ENCODE results near the gene LGMN.
"Not testable (repeated sequence)": the region's sequence is repeated elsewhere in the genome, so short reads cannot be mapped to it uniquely, and the experiment has no call there.

LGMN gene

DNA sequence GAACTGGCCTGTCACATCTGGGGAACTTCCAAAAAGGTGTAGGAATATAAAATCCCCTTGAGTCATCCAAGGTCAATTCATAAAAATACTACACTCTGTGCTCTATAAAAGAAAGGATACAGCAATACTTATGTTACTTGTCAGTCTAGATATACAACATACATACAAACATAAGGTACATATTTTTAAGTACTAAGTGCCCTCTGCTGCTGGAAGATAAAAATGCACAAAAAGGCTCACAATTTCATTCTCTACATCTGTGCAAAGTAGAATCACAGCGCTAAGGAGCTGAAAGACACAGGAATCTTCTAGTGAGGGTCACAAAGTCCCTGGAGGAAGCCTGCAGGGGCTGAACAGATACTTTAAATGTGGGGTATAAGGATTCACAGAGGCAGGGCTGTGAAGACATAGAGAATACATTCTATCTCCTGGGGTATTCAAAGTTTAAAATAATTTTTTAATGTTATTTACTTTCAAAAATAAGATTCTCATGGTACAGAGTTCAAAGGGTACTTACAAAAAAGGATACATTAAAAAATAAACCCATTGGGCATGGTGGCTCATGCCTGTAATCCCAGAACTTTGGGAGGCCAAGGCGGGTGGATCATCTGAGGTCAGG, 35.5 kb upstream of the LGMN start:
- H3K36me3 ChIP-seq (ENCODE audit: low read length) = no peaks in the 10 kb centered on the region
- H3K9me3 ChIP-seq (ENCODE audit: insufficient read depth, low read length) = 0 out of 2 replicates have a peak, but pooled peaks cover 3% of the 10 kb centered on the region
- H3K4me3 ChIP-seq (ENCODE audit: insufficient read depth, low read length, poor library complexity, severe bottlenecking) = no peak overlapping the region
- H3K27me3 ChIP-seq (ENCODE audit: low read length) = no peaks in the 10 kb centered on the region
- no peak overlapping the region for H3K4me2 ChIP-seq (ENCODE audit: low read depth, low read length, poor library complexity, severe bottlenecking)
- TF ChIP-seq CTCF (IDR thresholded peaks at IDR 0.05; ENCODE audit: insufficient read depth, low read length, poor library complexity, severe bottlenecking) (peak; percentile 25), EZH2phosphoT487 (conservative IDR thresholded peaks at IDR 0.05; ENCODE audit: low read length) (no peak)
- H3K9me2 ChIP-seq (replicated peaks; ENCODE audit: insufficient read depth, low read length) = no peaks in the 10 kb centered on the region
- H3K9ac ChIP-seq (ENCODE audit: low read length) = no peak overlapping the region
- no peak overlapping the region for H2AFZ ChIP-seq (ENCODE audit: low read depth, low read length, severe bottlenecking)
- no peaks in the 10 kb centered on the region for H3F3A ChIP-seq (ENCODE audit: insufficient read depth)
- no peak overlapping the region for H3K27ac ChIP-seq (ENCODE audit: low read depth, low read length)
- H3K79me2 ChIP-seq (ENCODE audit: insufficient read depth, low read length) = no peaks in the 10 kb centered on the region
- H4K20me1 ChIP-seq (ENCODE audit: low read depth, low read length) = no peaks in the 10 kb centered on the region

- Histone ChIP-seq H3K9me3 (ENCODE audit: insufficient read depth, low read length) (no peaks in the 10 kb centered on the region), H3K36me3 (ENCODE audit: low read length) (no peaks in the 10 kb centered on the region), H4K20me1 (ENCODE audit: low read depth, low read length) (no peaks in the 10 kb centered on the region), H3K4me3 (ENCODE audit: insufficient read depth, low read length, poor library complexity, severe bottlenecking) (no peak overlapping the region), H3K9me2 (replicated peaks; ENCODE audit: insufficient read depth, low read length) (no peaks in the 10 kb centered on the region), H3K9ac (ENCODE audit: low read length) (no peak overlapping the region), H3K79me2 (ENCODE audit: insufficient read depth, low read length) (no peaks in the 10 kb centered on the region), H3K27me3 (ENCODE audit: low read length) (no peaks in the 10 kb centered on the region), H3K27ac (ENCODE audit: low read depth, low read length) (no peak overlapping the region), H3K4me2 (ENCODE audit: low read depth, low read length, poor library complexity, severe bottlenecking) (no peak overlapping the region), H2AFZ (ENCODE audit: low read depth, low read length, severe bottlenecking) (no peak overlapping the region), H3F3A (ENCODE audit: insufficient read depth) (no peaks in the 10 kb centered on the region)
- no peak for TF ChIP-seq CTCF (IDR thresholded peaks at IDR 0.05; ENCODE audit: insufficient read depth, low read length, poor library complexity, severe bottlenecking)
- no peak for TF ChIP-seq EZH2phosphoT487 (conservative IDR thresholded peaks at IDR 0.05; ENCODE audit: low read length)
These were observed 32.9 kb upstream of the LGMN start for GRCh38 chr14:92781350-92781749.

DNA sequence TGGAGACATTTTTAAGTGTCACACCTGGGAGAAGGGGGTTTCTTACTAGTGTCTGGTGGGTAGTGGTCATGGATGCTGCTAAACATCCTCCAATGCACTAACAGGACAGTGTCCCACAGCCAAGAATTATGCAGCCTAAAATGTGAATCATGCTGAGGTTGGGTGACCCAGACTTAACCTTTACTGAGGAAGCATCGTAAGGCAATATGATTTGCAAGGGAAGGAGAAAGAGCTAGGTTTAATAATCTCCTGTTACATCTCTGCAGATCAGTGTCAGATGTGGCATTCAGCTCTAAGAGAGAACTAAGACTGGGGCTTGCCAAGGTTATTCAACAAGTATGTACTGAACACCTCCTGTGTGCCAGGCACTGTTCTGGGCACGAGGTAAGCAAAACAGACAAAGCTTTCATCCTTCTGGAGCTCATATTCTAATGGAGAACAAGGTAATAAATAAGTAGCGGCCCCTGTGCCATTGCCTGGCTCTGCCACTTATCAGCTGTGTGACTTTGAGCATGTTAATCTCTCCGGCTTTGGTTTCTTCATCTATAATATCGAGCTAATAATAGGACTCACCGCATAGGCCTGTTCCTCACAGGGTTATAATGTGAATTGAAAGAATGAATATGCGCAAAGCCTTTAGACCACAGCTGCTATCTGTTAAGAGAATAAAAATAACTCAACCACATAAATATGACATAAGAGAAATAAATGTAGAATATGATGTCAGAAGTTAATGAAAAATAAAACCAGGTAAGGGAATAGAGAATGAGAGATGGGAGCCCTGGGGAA, 32.2 kb upstream of the LGMN start:
- no peak overlapping the region for H3K4me2 ChIP-seq (ENCODE audit: low read depth, low read length, poor library complexity, severe bottlenecking)
- no peak overlapping the region for H3K9ac ChIP-seq (ENCODE audit: low read length)
- no peaks in the 10 kb centered on the region for H3K79me2 ChIP-seq (ENCODE audit: insufficient read depth, low read length)
- no peaks in the 10 kb centered on the region for H3K27me3 ChIP-seq (ENCODE audit: low read length)
- no peak overlapping the region for H2AFZ ChIP-seq (ENCODE audit: low read depth, low read length, severe bottlenecking)
- H3K27ac ChIP-seq (ENCODE audit: low read depth, low read length) = no peak overlapping the region
- H4K20me1 ChIP-seq (ENCODE audit: low read depth, low read length) = no peaks in the 10 kb centered on the region
- no peak for TF ChIP-seq EZH2phosphoT487 (conservative IDR thresholded peaks at IDR 0.05; ENCODE audit: low read length)
- TF ChIP-seq CTCF (IDR thresholded peaks at IDR 0.05; ENCODE audit: insufficient read depth, low read length, poor library complexity, severe bottlenecking) = no peak
- H3K9me3 ChIP-seq (ENCODE audit: insufficient read depth, low read length) = no peaks in the 10 kb centered on the region
- no peak overlapping the region for H3K4me3 ChIP-seq (ENCODE audit: insufficient read depth, low read length, poor library complexity, severe bottlenecking)
- H3K9me2 ChIP-seq (replicated peaks; ENCODE audit: insufficient read depth, low read length) = no peaks in the 10 kb centered on the region
- no peaks in the 10 kb centered on the region for H3F3A ChIP-seq (ENCODE audit: insufficient read depth)
- H3K36me3 ChIP-seq (ENCODE audit: low read length) = no peaks in the 10 kb centered on the region

- H3K27ac ChIP-seq (ENCODE audit: low read depth, low read length); H3K4me2 ChIP-seq (ENCODE audit: low read depth, low read length, poor library complexity, severe bottlenecking); H3F3A ChIP-seq (ENCODE audit: insufficient read depth); H2AFZ ChIP-seq (ENCODE audit: low read depth, low read length, severe bottlenecking); H3K27me3 ChIP-seq (ENCODE audit: low read length); H3K79me2 ChIP-seq (ENCODE audit: insufficient read depth, low read length); H3K9ac ChIP-seq (ENCODE audit: low read length); H3K36me3 ChIP-seq (ENCODE audit: low read length); H3K4me3 ChIP-seq (ENCODE audit: insufficient read depth, low read length, poor library complexity, severe bottlenecking); H4K20me1 ChIP-seq (ENCODE audit: low read depth, low read length); H3K9me3 ChIP-seq (ENCODE audit: insufficient read depth, low read length); H3K9me2 ChIP-seq (replicated peaks; ENCODE audit: insufficient read depth, low read length): not testable (repeated sequence)
These were observed 30.6 kb upstream of the LGMN start for GRCh38 chr14:92778868-92779565.

DNA sequence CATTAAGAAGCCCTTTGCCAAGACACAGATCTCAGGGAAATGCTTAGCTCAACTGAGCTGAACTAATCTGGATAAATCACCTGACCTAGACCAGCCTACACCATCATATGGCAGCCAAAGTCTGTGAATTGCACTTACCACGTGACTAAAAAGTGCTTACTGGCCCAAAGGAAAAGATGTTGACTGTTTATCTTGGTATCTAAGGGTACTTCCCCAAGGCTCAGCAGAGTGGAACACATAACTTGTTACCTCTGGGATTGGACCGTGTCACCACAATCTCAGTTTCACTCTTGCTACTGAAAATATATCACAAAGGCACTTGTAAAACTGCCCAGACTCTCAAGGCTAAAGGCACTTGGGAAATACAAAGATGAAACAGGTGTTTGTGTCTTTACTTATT, 26.9 kb upstream of the LGMN start:
- not testable (repeated sequence) for H3K4me2 ChIP-seq (ENCODE audit: low read depth, low read length, poor library complexity, severe bottlenecking); H3K27ac ChIP-seq (ENCODE audit: low read depth, low read length)

More for the DNA sequence above, 26.9 kb upstream of the LGMN start:
- H3K9me3 ChIP-seq (ENCODE audit: insufficient read depth, low read length); H4K20me1 ChIP-seq (ENCODE audit: low read depth, low read length); H3K27me3 ChIP-seq (ENCODE audit: low read length); H3K9ac ChIP-seq (ENCODE audit: low read length); H3K9me2 ChIP-seq (replicated peaks; ENCODE audit: insufficient read depth, low read length); H3K79me2 ChIP-seq (ENCODE audit: insufficient read depth, low read length); H2AFZ ChIP-seq (ENCODE audit: low read depth, low read length, severe bottlenecking); H3K36me3 ChIP-seq (ENCODE audit: low read length); H3F3A ChIP-seq (ENCODE audit: insufficient read depth); H3K4me3 ChIP-seq (ENCODE audit: insufficient read depth, low read length, poor library complexity, severe bottlenecking): not testable (repeated sequence)
